Subcutaneous adipose tissue (tissue), 4 donors: ENCODE data around the gene PEX6. TPM values are rescaled to one million over a fixed set of nuclear protein-coding genes. Genes with fewer than 3 reads are reported as not detected.

Source experiments
- CTCF ChIP-seq: fragments of 450-650 bp; IDR thresholded peaks from one replicate; pipeline ENCODE4 v1.5.1; 2016; ENCODE audit warnings: low read depth, mild to moderate bottlenecking, control low read depth, antibody characterized with exemption, moderate library complexity
- total RNA-seq, 4 donors: library from RNA; depleted of rRNA; stranded (reverse); fragments of >200 nt; gene quantifications; one replicate each; pipeline ENCODE4 v1.1.0, GENCODE V29; 2016

PEX6 gene
- total RNA-seq, 4 donors from 2014 or later: 6.0 to 30.9 (median 14.0) TPM

- no peak for TF ChIP-seq CTCF
Measured at GRCh38 chr6:43011207-43011606, 32.2 kb upstream of the PEX6 start.

- TF ChIP-seq CTCF: no peak
Measured at GRCh38 chr6:43009124-43009523, 30.1 kb upstream of the PEX6 start.

GRCh38 chr6:43007126-43007525 is 28.1 kb upstream of the PEX6 start:
- no peak for TF ChIP-seq CTCF

GRCh38 chr6:43006251-43006650 is 27.3 kb upstream of the PEX6 start:
- no peak for TF ChIP-seq CTCF

GRCh38 chr6:43005844-43006243 is 26.9 kb upstream of the PEX6 start:
- no peak for TF ChIP-seq CTCF

- TF ChIP-seq CTCF: no peak
Measured at GRCh38 chr6:43001843-43002242, 22.9 kb upstream of the PEX6 start.

GRCh38 chr6:42996513-42996912 is 17.5 kb upstream of the PEX6 start:
- no peak for TF ChIP-seq CTCF

GRCh38 chr6:42993445-42993844 is 14.5 kb upstream of the PEX6 start:
- TF ChIP-seq CTCF: no peak
